ENCODE measurements around the gene AARS2. TPM values are rescaled to one million over a fixed set of nuclear protein-coding genes. Genes with fewer than 3 reads are reported as not detected.
"Not testable (repeated sequence)": the region's sequence is repeated elsewhere in the genome, so short reads cannot be mapped to it uniquely, and the experiment has no call there.

AARS2 gene
- total and polyA plus RNA-seq, 12 donors, result 5.3 to 15.9 (median 9.7) TPM

DNA sequence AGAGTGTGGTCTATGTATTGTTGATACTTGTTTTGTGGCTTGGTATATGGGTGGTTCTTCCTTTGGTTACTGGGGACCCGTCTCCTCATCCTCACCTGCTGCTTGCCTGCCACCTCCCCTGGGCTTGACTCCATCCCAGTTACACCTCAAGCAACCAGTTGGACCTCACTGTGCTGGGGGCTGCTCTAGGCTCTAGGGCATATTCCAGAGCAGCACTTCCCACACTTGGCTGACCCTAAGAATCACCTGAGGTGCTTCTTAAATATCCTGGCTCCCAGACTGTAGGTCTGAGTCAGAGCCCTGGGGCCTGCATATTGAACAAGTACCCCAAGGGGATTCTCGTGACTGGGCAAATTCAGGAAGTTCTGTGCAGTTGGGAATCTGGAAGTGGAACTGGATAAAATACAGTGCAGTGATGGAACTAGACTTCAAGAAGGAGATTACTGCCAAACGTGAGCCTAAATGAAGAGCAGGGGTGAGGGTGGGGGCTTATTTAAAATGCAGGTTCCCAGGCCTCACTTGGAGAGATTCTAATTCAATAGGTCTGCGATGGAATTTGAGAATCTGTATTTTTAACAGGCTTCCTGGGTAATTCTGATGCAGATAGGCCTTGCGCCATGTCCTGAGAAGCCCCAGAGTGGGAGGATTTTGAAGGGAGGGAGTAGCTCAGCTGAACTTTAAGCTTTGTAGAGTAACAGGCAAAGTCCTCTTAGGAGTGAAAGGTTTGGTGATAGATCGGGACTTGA lies 36.9 kb upstream of the AARS2 start:
- no peak for DNase-seq
- Histone ChIP-seq H3K27me3 (peaks cover 5% of the 10 kb centered on the region), H3K36me3 (replicated peaks in 1 of 2) (no peaks in the 10 kb centered on the region), H3K9me3 (replicated peaks in 1 of 3) (no peaks in the 10 kb centered on the region), H3K27ac (no peak overlapping the region), H3K4me3 (no peak overlapping the region), H3K4me1 (replicated peaks in 1 of 2) (no peaks in the 10 kb centered on the region)
- no peak for TF ChIP-seq POLR2A (IDR thresholded peaks at IDR 0.05)
- TF ChIP-seq, protein P1, sequence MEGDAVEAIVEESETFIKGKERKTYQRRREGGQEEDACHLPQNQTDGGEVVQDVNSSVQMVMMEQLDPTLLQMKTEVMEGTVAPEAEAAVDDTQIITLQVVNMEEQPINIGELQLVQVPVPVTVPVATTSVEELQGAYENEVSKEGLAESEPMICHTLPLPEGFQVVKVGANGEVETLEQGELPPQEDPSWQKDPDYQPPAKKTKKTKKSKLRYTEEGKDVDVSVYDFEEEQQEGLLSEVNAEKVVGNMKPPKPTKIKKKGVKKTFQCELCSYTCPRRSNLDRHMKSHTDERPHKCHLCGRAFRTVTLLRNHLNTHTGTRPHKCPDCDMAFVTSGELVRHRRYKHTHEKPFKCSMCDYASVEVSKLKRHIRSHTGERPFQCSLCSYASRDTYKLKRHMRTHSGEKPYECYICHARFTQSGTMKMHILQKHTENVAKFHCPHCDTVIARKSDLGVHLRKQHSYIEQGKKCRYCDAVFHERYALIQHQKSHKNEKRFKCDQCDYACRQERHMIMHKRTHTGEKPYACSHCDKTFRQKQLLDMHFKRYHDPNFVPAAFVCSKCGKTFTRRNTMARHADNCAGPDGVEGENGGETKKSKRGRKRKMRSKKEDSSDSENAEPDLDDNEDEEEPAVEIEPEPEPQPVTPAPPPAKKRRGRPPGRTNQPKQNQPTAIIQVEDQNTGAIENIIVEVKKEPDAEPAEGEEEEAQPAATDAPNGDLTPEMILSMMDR (IDR thresholded peaks at IDR 0.05), result no peak
- intact Hi-C loops (cut with DNase I), result no loop called here
- WGBS, 4 donors, result 70 to 75% (median 73%) methylated on average over 6 of the region's 6 CpGs

DNA sequence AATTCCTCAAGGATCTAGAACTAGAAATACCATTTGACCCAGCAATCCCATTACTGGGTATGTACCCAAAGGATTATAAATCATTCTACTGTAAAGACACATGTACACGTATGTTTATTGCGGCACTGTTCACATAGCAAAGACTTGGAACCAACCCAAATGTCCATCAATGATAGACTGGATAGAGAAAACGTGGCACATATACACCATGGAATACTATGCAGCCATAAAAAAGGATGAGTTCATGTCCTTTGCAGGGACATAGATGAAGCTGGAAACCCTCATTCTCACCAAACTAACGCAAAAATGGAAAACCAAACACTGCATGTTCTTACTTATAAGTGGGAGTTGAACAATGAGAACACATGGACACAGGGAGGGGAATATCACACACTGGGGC lies 33.7 kb upstream of the AARS2 start:
- H3K27ac ChIP-seq; H3K9me3 ChIP-seq (replicated peaks in 1 of 3); H3K36me3 ChIP-seq (replicated peaks in 1 of 2); DNase-seq; H3K4me3 ChIP-seq; intact Hi-C loops (cut with DNase I); H3K4me1 ChIP-seq (replicated peaks in 1 of 2): not testable (repeated sequence)
- H3K27me3 ChIP-seq, result peaks cover 18% of the 10 kb centered on the region
- 74 to 82% (median 80%) methylated on average over 4 of the region's 4 CpGs for WGBS, 4 donors

DNA sequence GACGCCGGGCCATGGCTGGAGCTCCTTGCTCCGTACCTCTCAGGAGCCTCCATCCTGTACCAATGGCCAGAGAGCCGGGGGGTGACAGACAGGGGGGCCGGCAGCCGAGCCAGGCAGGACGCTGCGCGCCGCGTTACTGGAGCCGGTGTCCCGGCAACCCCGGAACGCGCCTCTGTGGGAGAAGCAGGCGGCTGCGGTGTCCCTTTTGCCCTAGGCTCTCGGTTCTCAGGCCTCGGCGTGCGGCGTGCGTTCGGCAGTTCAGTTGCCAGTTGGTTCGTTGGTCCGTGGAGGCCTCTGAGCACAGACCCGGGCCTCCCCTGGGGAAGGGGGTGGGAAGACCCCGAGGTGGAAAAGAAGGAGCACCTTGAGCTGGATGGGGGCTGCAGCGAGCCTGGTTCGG lies 29.3 kb upstream of the AARS2 start, which contains the start of gene SPATS1:
Gene SPATS1 (plus strand): TSS at position 162 of the 400 bp plus-strand sequence. CDS start 446 bp downstream, outside the sequence.
- no peaks in the 10 kb centered on the region for H3K9me3 ChIP-seq (replicated peaks in 1 of 3)
- H3K4me3 ChIP-seq, result no peak within 1 kb of the TSS
- WGBS, 4 donors, result 12 to 16% (median 15%) methylated on average over 13 to 31 of the region's 31 CpGs
- no peaks in the 10 kb centered on the region for H3K4me1 ChIP-seq (replicated peaks in 1 of 2)
- TF ChIP-seq POLR2A (IDR thresholded peaks at IDR 0.05), result no peak
- TF ChIP-seq, protein P1 (IDR thresholded peaks at IDR 0.05), result no peak
- intact Hi-C loops (cut with DNase I), result no loop called here
- peak within 1 kb of the TSS in 1 of 5 donors; percentile 65 for H3K27ac ChIP-seq
- peak in 3 of 7 donors; percentile 24 to 80 (median 32) for DNase-seq
- no peaks in the 10 kb centered on the region for H3K36me3 ChIP-seq (replicated peaks in 1 of 2)
- peaks cover 18% of the 10 kb centered on the region for H3K27me3 ChIP-seq

DNA sequence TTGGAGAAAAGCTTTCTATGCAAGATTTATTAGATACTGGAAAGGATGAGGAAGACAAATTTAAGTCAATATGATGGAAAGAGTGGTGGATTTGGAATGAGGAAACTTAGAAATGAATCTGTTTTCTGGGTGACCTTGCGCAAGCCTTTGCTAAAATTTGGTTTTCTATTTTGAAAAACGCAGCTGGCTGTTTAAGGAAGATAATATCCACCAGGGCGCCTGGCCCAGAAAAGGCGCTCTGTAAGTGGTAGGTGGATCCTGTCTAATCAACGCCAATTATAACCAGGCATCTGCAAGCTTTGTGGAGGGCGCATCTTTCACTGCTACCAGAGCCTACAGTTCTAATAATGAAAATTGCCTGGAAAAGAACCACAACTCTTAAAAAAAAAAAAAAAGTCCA lies 28.9 kb upstream of the AARS2 start:
- TF ChIP-seq, protein P1 (IDR thresholded peaks at IDR 0.05), result no peak
- no peak for TF ChIP-seq POLR2A (IDR thresholded peaks at IDR 0.05)
- 48 to 60% (median 54%) methylated on average over 6 of the region's 6 CpGs for whole genome bisulfite sequencing, 4 donors
- no peaks in the 10 kb centered on the region for H3K4me1 ChIP-seq (replicated peaks in 1 of 2)
- intact Hi-C loops (cut with DNase I), result no loop called here
- peak in 1 of 7 donors; percentile 72 for DNase-seq
- H3K36me3 ChIP-seq (replicated peaks in 1 of 2), result no peaks in the 10 kb centered on the region
- H3K27me3 ChIP-seq, result peaks cover 18% of the 10 kb centered on the region
- no peaks in the 10 kb centered on the region for H3K9me3 ChIP-seq (replicated peaks in 1 of 3)
- H3K4me3 ChIP-seq, result no peak overlapping the region
- H3K27ac ChIP-seq, result peak overlapping the region in 1 of 5 donors; percentile 65

Data from adrenal gland (tissue), 12 donors.